ENCODE measurements around the gene AOX1.

- TF ChIP-seq CTCF (IDR thresholded peaks at IDR 0.05): no peak
- TF ChIP-seq POLR2A (IDR thresholded peaks at IDR 0.05): no peak
- no peak for TF ChIP-seq EP300 (IDR thresholded peaks at IDR 0.05)
These were observed 48.6 kb downstream of the AOX1 start for GRCh38 chr2:200634231-200634964.

All from sigmoid colon (tissue), 4 donors.